ENCODE data around the gene GALNT10. TPM values are rescaled to one million over a fixed set of nuclear protein-coding genes. Genes with fewer than 3 reads are reported as not detected.

Gene GALNT10
- total RNA-seq, 1 experiment from 2014 or later, result 27.8 TPM

DNA sequence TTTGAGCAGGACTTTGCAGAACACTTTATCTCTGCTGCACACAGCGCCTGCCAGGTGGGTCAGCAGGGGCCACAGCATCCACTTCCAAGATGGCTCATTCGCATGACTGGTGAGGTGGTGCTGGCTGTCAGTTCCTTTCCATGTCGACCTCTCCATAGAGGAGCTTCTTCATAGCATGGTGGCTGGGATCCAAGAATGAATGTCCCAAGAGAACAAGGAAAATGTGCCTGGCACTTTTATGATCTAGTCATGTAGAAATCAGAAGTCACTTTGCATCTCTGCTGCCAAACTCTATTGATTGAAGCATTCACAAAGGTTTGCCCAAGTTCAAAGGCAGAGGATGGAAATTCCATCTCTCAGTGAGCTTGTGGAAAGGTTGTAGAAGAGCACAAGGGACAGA is 85.0 kb downstream of the GALNT10 start:
- Histone ChIP-seq H3K4me2 (ENCODE audit: low read length) (no peak overlapping the region), H3K4me1 (ENCODE audit: control insufficient read depth in 1 of 2, insufficient read depth in 2 of 2, low read length in 2 of 2) (peaks cover 0 to 9% of the 10 kb centered on the region in 2 experiments; a peak in 1 of 4 replicates), H3K36me3 (ENCODE audit: control insufficient read depth in 1 of 2, insufficient read depth in 2 of 2, low read length in 2 of 2) (no peaks in the 10 kb centered on the region), H3K9ac (ENCODE audit: low read length) (no peak overlapping the region), H3K79me2 (ENCODE audit: insufficient read depth, low read length) (no peaks in the 10 kb centered on the region), H4K20me1 (ENCODE audit: insufficient read depth) (no peaks in the 10 kb centered on the region), H3K4me3 (replicated peaks in 1 of 2; ENCODE audit: low read depth in 1 of 2, low read length in 2 of 2) (no peak overlapping the region), H3K27me3 (ENCODE audit: insufficient read depth, low read length) (no peaks in the 10 kb centered on the region), H3K9me2 (ENCODE audit: insufficient read depth) (no peaks in the 10 kb centered on the region), H2AFZ (ENCODE audit: low read depth, low read length, poor library complexity, severe bottlenecking) (no peak overlapping the region), H3K9me3 (ENCODE audit: control insufficient read depth in 1 of 2, insufficient read depth in 1 of 2, low read depth in 1 of 2, low read length in 2 of 2) (no peaks in the 10 kb centered on the region), H3K27ac (ENCODE audit: low read depth, low read length) (no peak overlapping the region)
- ChIA-PET CTCF (no interaction called here), POLR2A (no interaction called here), RAD21 (ENCODE audit: low non-redundant PET in 1 of 2, low total read pairs in 2 of 2, uncharacterized antibody in 2 of 2, unreplicated experiment in 2 of 2) (no interaction called here)
- intact Hi-C loops (cut with micrococcal nuclease), result no loop called here
- ATAC-seq, result no peak
- TF ChIP-seq YY1 (IDR thresholded peaks at IDR 0.05; ENCODE audit: extremely low read depth, insufficient replicate concordance, low read depth, low read length), result no peak
- TF ChIP-seq, protein P1, sequence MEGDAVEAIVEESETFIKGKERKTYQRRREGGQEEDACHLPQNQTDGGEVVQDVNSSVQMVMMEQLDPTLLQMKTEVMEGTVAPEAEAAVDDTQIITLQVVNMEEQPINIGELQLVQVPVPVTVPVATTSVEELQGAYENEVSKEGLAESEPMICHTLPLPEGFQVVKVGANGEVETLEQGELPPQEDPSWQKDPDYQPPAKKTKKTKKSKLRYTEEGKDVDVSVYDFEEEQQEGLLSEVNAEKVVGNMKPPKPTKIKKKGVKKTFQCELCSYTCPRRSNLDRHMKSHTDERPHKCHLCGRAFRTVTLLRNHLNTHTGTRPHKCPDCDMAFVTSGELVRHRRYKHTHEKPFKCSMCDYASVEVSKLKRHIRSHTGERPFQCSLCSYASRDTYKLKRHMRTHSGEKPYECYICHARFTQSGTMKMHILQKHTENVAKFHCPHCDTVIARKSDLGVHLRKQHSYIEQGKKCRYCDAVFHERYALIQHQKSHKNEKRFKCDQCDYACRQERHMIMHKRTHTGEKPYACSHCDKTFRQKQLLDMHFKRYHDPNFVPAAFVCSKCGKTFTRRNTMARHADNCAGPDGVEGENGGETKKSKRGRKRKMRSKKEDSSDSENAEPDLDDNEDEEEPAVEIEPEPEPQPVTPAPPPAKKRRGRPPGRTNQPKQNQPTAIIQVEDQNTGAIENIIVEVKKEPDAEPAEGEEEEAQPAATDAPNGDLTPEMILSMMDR (IDR thresholded peaks at IDR 0.05 in 2 of 3, conservative IDR thresholded peaks at IDR 0.05 in 1 of 3; ENCODE audit: borderline replicate concordance in 1 of 3, insufficient read depth in 1 of 3, low read depth in 2 of 3, low read length in 2 of 3), result no peak
- TF ChIP-seq, protein P2, sequence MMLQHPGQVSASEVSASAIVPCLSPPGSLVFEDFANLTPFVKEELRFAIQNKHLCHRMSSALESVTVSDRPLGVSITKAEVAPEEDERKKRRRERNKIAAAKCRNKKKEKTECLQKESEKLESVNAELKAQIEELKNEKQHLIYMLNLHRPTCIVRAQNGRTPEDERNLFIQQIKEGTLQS (IDR thresholded peaks at IDR 0.05), result no peak
- no peak for TF ChIP-seq EZH2phosphoT487 (IDR thresholded peaks at IDR 0.05; ENCODE audit: borderline replicate concordance)
- TF ChIP-seq, protein P3, sequence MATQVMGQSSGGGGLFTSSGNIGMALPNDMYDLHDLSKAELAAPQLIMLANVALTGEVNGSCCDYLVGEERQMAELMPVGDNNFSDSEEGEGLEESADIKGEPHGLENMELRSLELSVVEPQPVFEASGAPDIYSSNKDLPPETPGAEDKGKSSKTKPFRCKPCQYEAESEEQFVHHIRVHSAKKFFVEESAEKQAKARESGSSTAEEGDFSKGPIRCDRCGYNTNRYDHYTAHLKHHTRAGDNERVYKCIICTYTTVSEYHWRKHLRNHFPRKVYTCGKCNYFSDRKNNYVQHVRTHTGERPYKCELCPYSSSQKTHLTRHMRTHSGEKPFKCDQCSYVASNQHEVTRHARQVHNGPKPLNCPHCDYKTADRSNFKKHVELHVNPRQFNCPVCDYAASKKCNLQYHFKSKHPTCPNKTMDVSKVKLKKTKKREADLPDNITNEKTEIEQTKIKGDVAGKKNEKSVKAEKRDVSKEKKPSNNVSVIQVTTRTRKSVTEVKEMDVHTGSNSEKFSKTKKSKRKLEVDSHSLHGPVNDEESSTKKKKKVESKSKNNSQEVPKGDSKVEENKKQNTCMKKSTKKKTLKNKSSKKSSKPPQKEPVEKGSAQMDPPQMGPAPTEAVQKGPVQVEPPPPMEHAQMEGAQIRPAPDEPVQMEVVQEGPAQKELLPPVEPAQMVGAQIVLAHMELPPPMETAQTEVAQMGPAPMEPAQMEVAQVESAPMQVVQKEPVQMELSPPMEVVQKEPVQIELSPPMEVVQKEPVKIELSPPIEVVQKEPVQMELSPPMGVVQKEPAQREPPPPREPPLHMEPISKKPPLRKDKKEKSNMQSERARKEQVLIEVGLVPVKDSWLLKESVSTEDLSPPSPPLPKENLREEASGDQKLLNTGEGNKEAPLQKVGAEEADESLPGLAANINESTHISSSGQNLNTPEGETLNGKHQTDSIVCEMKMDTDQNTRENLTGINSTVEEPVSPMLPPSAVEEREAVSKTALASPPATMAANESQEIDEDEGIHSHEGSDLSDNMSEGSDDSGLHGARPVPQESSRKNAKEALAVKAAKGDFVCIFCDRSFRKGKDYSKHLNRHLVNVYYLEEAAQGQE (IDR thresholded peaks at IDR 0.05; ENCODE audit: low read depth), result no peak
- TF ChIP-seq TCF7L2 (IDR thresholded peaks at IDR 0.05; ENCODE audit: borderline replicate concordance, extremely low read depth, insufficient read depth, insufficient read length), result no peak
- TF ChIP-seq ZFX (IDR thresholded peaks at IDR 0.05), result no peak
- TF ChIP-seq RAD21 (IDR thresholded peaks at IDR 0.05; ENCODE audit: low read depth), result no peak
- no TSS peak for BruUV-seq (replicated peaks)
- no peak for DNase-seq (ENCODE audit: low read depth, low spot score)

Data from HCT116 (cell line).